EH (cell line): ENCODE measurements around the gene NR2C2.
"Not testable (repeated sequence)": the region's sequence is repeated elsewhere in the genome, so short reads cannot be mapped to it uniquely, and the experiment has no call there.

ENCODE experiments used
- DNase-seq: peaks from one replicate; pipeline ENCODE4 v3.0.0-alpha.2; 2015; ENCODE audit warnings: low read depth

Gene NR2C2

DNA sequence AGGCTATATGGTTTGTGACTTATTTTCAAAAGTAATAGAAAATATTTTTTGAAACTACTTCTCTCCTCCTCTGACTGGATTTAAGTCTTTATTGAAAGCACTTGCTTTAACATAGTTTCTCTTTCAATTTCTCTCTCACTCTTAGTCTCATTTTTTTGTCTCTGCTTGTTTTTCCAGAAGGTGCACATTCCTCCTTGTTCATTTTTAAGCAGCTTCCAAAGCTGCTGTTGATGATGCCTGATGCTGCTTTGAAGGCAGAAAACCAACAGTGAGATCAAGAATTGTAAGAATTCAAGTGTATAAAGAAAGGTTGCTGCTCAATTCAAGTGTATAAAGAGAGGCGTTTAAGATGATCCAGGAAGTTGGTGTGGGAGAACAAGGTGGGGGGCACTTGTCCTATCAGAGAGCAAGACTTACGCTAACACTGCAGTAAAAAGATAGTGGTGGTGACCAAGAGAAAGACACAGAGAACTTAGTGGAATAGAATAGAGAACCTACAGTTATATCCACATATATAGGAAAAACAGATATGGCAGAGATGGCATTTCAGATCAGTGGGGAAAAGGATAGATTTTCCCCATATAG lies 12.1 kb downstream of the NR2C2 start:
- no peak for DNase-seq

DNA sequence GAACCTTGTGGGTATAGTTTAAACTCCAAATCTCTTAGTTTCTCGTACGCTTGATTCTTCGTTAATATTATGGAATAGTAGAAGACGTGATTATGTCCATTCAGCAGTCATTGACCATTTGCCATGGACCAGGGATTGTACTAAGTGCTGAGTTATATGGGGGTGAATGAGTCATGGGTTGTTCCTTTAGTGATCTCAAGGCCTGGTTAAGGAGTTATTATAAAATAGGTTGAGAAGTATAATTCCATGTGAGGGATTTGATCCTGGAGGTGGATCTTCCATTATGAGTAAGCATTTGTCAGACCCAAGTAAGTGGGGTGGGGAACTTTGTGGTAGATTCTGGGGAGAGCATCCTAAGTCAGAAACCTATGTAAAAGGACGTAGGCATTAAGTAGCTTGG lies 15.4 kb downstream of the NR2C2 start:
- DNase-seq: peak; percentile 44

DNA sequence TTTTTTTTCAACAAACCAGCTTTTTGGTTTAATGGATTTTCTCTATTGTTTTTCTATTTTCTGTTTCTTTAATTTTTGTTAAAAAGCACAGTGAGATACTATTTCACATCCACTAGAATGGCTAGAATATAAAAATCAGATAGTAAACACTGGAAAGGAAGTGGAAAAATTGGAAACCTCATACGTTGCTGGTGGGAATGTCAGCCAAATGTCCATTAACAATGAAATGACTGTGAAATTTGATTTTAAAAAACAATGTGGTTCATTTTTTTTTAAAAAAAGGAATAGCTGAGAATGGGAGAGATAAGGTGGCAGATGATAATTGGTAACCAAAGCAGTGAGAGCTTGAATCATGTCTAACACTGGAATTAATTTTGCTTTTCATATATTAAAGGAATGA lies 19.9 kb downstream of the NR2C2 start:
- no peak for DNase-seq

DNA sequence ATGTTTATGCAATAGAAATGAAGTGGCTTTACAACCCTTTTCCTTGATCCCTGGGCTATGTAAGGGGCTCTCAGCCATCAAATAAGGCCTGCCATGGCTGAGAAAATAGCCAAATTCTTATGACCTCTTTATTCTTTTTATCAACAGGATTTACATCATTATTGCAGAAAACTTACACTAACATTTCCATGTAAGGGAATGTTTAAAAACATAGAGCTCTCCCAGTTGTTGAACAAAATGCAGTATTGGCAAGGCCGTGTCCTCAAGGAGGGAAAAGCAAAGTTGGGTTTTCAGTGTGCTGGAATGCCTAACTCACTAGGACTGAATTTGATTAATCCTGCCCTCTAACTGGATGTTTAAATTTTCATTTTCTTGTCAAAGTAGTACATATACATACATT lies 22.3 kb downstream of the NR2C2 start:
- DNase-seq: peak; percentile 11

DNA sequence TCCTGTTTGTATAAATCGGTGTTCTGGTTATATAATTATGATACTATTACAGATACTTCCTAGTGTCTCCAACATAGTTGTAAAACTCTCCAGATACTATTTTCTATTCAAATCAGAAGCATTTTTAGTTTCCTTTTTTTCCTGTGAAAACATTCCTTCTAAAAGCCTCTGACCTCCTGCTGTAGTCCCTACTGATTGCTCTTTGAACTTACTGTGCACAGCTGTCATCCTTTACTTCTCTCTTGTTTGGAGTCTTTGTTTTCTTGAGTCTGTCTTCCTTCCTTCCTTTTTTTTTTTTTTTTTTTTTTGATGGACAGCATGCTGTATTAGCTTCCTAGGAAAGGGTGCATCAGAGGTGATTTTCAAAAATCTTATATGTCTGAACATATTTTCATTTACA lies 28.9 kb downstream of the NR2C2 start:
- no peak for DNase-seq

DNA sequence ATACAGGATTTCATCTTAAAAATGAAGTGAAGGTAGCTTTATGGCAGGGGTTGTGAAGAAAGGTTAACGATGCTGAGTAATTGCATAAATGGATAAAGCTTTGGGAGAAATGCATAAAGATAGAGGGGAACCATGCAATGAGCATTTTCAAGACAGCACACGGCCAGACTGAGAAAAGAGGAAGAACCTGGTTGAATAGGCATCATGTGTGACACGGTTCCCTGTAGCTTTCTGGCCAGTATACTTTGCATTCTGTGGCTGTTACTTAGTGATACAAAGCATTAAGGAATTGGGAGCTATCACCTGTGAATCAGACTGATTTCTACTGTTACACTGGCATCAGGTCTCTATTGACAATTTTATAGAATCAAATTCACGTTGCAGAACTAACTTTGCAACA lies 33.3 kb downstream of the NR2C2 start:
- DNase-seq: no peak

DNA sequence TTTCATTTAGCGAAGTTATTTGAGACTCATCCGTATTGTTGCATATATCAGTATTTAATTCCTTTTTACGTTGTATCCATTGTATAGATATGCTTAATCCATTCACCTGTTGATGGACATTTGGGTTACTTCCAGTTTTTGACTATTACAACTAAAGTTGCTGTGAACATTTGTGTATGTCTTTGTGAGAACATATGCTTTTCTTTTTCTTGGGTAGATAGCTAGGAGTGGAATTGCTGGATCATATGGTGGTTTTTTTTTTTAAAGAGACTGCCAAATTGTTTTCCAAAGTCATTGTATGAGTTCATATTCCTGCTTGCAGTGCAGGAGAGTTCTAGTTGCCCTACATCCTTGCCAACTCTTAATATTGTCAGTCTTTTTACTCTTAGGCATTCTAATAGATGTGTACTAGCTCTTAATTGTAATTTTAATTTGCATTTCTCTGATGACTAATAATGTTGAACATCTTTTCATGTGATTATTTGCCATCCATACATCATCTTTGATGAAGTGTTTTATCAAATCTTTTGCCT lies 37.3 kb downstream of the NR2C2 start:
- DNase-seq: no peak

DNA sequence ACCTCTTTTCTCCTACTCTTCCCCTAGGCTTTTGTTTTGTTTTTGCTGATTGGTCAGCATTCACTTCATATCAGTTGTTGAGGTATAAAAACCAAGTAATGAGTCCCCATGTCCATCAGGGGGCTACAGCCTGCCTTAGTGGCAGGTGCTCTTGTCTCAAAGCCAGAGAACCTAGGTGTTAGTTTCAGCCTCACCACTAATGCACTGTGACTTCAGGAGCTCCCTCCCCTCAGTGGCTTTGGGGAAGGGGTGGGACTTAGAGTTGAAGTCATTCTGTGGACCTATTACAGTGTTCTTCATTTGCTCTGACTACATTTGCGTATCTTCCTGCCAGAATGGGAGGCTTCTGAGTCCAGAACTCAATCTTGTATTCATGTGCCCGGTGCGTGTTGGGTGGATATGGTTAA lies 41.6 kb downstream of the NR2C2 start:
- DNase-seq: no peak

DNA sequence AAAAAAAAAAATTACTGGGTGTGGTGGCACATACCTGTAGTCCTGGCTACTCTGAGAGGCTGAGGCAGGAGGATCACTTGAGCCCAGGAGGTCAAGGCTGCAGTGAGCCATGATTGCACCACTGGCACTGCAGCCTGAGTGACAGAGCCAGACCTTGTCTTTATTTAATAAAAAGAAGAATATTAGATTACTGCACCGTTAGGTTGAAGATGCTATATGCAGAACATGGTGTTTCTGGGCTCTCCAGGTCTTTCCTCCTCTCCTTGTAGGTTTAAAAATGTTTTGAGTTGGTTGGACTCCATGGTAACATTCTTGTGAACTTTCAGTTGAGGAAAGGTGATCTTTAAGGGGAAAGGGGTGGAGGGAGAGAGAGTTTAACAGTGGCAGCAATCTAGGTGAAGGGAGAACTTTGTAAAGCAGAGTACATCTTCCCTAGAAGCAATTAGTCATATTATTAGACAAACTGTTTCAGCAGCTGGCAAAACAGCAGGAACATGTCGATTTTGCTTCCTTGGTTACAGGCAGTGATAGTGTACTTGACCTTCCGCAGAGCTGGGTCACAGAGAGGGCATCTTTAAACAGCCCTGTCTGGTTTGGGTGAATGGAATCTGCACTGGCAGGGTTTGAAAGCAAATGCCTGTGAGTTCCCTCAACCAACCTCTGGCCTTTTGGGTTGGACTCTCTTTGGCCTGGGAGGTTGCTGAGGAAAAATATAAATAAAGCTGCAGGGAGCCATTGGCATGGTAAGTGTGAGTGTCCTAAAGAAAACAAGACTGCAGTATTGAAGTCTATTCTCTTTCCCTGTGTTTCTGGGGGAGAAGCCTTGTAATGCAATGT lies 42.8 kb downstream of the NR2C2 start:
- DNase-seq: peak; percentile 13

DNA sequence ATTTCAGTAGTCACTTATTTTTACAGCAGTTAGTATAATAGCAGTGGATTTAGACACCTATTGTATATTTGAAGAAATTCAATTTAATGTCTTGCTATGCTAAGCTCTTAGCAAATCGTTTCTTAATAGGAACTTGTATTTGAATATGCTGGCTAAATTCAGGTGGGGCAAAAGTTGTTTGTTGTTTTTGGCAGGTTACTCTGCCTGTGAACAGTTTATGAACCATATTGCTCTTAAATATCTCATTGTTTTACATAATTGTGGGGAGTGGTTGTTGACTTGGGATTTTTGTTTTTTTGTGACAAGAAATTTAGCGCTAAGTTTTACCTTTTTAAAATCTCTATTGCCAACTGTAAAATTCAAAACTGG lies 43.4 kb downstream of the NR2C2 start:
- no peak for DNase-seq

DNA sequence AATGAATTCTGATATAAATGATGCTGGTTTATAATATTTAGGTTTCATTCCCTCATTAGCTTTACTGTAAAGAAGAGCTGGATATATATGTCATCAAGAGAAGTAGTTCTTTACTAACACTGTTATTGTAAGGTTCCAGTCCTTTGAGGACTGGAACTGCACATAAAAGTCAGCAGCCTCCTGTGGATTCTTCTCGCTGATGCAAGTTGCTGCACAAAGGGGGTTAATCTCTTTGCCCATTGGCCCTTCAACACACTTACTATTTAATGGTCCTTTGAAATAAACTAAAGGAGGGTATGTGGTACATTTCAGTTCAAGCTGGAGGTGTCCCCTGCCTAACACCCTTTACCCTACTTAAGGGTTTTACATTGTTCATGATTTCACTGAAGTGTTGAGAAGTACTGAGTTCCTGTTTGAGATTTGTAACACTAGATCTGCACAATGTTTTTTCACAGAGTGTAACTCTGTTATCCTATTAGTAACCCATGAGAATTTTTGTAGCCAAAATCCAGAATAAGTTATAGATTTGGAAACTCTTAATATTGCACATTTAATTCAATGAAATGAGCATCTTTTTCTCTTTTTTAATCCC lies 43.9 kb downstream of the NR2C2 start:
- DNase-seq: no peak

DNA sequence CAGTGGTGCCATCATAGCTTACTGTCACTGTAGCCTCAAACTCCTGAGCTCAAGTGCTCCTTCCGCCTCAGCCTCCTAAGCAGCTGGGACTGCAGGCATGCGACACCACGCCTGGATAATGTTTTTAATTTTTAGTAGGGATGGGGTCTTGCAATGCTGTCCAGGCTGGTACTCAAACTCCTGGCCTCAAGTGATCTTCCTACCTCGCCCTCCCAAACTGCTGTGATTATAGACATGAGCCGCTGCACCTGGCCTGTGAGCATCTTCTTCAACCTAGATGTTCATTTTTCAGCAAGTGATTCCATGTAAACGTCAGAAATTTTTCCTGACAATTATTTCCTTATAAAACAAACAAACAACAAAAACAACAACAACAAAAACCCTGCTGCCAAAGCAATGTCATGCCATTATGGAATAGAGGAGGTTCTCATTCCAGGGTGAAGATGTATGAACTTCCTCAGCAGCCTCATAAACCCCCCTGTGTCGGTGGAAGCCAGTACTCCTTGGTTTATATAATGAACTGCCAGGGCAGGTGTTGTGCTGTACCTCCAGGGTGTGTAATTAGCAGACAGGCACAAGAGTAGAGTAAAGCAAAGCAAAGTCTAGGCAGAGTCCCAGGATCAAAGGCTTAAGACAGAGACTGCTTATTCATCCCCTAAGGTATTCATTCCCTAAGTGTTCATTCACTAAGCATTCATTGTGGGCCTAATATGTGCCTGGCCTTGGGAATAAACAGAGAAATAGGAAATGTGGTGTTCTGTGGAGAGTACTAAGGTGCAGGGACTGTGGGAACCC lies 44.6 kb downstream of the NR2C2 start:
- peak; percentile 13 for DNase-seq

DNA sequence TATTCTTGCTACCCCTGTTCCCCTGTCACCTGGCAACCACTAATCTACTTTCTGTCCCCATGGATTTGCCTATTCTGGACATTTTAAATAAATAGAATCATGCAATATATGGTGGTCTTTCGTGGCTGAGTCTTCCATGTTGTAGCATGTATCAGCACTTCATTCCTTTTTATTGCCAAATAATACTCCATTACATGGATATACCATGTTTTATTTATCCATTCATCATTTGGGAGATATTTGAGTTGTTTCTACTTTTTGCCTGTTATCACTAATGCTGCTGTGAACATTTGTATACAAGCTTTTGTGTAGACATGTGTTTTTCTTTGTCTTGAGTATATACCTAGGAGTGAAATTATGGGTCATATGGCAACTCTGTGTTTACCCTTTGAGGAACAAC lies 50.6 kb downstream of the NR2C2 start:
- DNase-seq: no peak

DNA sequence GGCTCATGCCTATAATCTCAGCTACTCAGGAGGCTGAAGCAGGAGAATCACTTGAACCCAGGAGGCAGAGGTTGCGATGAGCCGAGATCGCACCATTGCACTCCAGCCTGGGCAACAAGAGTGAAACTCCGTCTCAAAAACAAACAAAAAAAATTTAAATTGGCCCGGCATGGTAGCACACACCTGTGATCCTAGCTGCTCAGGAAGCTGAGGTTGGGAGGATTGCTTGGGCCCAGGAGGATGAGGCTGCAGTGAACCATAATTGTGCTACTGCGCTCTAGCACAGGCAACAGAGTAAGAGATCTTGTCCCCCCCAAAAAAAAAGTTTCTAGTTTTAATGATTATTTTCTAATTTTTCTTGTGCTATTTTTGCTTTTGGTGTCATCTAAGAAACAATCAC lies 51.8 kb downstream of the NR2C2 start:
- DNase-seq: not testable (repeated sequence)

DNA sequence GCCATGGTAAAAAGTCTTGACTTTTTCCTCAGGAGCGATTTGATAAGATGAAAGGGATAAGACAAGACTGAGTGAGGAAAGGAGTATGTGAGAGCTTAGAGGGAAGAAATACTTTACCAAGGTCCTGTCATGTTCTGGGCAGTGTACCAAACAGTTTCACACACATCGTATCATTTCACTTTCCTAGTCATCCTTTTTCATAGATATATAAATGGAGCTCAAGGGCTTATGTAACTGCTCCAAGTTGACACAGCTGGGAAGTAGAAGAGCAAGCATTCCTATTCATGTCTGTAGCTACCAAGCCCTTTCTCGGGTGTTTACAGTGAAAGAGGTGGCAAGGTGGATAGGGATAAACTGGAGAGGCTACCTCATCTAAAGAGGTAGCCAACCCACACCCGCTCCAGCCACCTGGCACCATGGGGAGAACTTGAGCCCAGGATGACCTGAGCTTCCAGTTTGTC lies 60.3 kb downstream of the NR2C2 start:
- peak; percentile 84 for DNase-seq

DNA sequence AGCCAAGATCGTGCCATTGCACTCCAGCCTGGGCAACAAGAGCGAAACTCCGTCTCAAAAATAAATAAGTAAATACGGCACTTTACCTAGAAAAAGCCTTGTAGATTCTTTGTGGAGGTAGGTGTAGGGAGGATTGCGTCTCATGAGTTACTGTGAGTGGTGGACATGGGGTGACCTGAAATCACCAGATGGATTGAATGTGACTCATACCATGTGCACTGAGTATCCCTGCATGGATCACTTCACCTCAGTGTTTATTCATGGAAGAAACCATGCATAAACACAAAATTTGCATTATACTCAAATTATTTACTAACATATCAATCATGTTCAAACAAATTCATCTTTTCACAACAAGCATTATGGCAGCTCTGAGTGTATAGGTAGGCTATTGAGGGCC lies 61.8 kb downstream of the NR2C2 start:
- no peak for DNase-seq

DNA sequence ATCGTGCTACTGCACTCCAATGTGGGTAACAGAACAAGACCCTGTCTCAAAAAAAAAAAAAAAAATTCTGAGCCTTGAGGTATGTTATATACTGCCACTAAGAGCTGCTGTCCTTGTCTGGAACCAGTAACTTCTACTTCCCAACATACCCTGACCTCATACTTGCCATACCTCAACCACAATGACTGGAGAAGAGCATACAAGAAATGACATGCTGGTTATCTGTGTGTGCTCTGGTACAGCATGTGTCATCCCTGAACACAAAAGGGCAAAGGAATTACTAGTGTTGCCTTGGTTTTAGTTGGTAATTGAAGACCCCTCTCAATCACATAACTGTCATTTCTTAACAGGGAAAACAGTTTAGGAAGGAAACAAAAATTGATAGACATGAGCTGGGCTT lies 63.3 kb downstream of the NR2C2 start:
- peak; percentile 25 for DNase-seq

DNA sequence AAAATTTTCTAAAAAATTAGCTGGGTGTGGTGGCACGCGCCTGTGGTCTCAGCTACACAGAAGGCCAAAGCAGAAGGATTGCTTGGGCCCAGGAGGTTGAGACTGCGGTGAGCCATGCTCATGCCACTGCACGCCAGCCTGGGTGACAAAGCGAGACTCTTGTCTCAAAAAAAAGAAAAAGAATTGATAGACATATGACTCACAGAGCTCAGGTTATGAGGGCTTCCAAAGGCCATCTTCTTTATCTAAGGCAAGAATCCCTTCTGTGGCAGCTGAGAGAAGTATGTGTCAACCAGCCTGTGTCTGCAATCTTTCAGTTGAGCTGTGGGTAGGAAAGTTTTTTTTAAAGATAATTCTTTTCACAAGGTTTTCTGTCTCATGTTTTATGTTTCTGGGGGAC lies 63.8 kb downstream of the NR2C2 start:
- peak; percentile 16 for DNase-seq

DNA sequence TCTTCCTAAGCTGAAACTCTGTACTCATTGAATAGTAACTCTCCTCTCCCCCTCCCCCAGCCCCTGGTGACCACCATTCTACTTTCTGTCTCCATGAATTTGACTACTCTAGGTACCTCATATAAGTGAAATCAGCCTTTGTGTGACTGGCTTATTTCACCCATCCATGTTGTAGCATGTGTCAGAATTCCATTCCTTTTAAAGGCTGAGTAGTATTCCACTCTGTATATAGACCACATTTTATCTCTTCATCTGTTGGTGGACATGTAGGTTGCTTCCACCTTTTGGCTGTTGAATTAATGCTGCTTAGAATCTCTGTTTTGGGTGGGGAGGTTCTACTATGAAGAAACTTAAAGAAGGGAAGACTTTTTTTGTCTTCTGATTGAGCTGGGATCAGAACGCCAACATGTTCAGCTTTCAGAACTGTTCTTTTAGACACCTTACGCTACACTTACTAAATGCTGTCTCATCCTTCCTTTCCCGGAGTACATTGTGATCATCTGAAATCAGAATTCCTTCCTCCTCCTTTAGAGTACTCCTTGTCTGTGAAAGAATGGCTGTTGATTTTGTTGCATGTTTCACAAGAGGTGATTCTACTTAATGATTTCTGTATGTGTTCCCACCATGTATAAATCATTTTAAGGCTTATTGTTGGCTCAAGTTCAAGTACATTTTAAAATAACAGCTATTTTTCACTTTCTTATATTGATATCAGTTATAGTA lies 67.4 kb downstream of the NR2C2 start:
- DNase-seq: no peak

DNA sequence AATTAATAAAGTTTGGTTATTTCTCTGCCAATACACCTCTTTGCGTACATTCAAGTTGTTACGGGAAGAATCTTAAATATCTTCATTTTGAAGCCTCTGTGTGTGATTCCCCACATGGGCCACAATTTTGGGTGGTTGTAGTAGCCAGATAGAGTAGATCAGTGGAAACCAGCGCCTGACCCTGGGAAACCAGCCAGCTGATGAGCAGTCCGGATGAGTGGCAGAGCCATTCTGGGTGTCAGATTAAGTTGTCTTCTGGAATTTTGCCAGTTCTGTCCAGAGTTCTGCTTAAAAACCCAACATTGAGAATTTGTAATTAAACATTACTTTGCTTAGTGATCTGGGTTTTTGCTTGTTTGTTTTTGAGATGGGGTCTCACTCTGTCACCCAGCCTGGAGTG lies 68.1 kb downstream of the NR2C2 start:
- peak; percentile 36 for DNase-seq

DNA sequence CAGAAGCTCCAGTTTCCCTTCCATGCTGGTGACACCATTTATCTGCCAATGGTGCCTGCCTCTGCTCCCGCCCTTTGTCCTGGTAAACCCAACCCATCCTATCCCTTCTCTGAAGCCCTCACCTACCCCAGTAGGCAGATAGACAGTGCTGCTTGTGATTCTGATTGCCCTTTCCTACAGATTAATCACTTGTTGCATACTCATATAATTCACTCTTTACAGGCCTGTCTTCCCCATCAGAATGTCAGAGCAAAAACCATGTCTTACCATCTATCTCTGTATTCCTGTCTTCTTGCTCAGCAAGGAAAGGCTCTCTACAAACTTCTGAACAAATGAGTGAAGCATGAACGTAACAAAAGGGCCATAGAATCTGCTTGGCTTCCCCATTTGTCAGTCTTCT lies 69.8 kb downstream of the NR2C2 start:
- no peak for DNase-seq

DNA sequence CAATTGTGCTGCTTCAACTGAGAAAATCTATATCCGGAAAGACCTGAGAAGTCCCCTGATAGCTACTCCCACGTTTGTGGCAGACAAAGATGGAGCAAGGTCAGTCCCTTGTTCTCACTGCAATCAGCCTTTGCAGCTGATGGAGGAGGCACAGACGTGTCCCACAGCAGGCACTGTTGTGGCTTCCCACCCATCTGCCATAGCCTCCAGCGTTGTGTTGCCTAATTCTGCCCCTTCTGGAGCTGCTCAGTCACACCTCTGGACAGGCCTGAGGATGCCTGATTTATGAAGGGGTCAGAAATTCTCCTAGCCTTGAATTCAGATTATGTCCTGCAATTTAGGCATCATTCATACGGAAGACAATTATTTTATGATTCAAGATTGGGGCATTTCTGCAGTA lies 75.9 kb downstream of the NR2C2 start:
- no peak for DNase-seq
